ENCODE results near the gene ZNF37A.
"Not testable (repeated sequence)": the region's sequence is repeated elsewhere in the genome, so short reads cannot be mapped to it uniquely, and the experiment has no call there.

The ZNF37A gene

DNA sequence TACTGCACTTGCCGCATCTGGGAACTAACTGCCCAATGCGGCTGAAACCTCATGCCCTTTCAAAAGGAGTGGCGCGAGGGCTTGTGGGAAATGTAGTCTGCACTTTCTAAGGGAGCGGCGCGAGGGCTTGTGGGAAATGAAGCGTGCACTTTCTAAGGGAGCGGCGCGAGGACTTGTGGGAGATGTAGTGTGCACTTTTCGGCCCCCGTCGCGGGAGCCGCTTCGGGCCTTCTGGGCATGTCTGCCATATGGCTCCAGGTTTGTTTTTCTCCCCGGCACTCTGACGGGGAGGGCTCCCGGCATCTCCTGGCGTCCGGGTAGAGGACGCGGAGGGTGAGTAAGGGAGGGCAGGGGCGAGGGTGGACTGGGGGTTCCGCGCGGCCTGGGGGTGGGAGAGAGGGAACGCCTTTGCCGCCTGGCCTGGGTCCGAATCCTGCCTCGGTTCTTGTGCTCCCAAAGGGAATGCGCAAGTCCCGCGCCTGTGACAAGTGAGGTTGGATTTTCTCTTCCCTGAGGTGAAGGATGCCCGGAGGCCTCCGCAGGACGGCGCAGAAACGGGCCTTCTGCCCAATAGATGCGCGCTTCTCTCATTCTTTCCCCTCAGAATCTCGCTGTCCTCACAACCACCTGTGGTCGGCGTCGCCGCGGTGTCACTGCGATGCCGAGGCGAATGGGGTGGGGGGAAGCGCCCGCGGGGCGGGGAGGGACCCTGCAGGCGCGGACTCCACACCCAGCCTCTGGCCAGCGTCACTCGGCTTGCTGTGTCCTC is at the start of gene ZNF37A:
Gene ZNF37A (plus strand): TSS at position 180 of the 769 bp plus-strand sequence. CDS start 2,281 bp downstream, outside the sequence.
- DNase-seq: peak; percentile 85 to 99 (median 95)
- intact Hi-C loops (cut with DNase I): loop anchor here (2.0 to 5.0 kb wide), 2 partner anchors 118 to 237 kb away; partner anchors contain the start of genes ZNF248 and ZNF25

DNA sequence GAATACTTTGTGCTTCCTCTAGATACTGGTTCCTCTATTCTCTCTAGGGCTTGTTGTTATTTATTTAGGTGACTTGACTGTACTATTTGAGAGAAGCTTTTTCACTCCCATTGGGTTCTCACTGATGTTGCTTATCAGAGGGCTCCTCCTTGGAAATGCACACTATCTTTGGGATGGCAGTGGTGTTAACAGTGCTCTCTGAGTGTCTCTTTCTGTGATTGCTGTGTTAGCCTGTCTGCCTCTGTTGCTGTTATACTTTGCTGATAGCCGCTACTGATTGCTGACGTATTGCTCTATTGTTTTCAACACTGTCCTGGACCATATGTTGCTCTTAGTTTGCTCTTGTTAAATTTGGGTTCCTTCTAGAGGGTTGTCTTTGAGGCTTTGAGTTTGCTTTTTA is 49.0 kb upstream of the ZNF37A start:
- DNase-seq: no peak
- intact Hi-C loops (cut with DNase I): no loop called here

DNA sequence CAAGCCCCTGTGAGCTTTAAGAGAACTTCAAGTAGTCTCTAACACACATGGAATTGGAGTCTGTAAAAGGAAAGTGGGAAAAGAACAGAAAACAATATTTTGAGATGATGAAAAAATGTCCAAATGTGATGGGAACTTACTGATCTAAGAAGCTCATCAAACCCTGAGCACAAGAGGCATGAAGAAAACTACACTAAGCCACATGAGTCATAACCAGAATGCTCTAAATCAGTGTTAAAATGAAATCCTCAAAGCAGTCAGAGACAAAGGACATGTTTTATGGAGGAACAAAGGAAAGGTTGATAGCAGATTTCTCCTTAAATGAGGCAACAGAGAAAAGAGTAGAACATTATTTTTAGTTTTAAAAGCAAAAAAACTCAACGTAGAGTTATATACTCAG is 46.5 kb upstream of the ZNF37A start:
- DNase-seq: no peak
- intact Hi-C loops (cut with DNase I): no loop called here

DNA sequence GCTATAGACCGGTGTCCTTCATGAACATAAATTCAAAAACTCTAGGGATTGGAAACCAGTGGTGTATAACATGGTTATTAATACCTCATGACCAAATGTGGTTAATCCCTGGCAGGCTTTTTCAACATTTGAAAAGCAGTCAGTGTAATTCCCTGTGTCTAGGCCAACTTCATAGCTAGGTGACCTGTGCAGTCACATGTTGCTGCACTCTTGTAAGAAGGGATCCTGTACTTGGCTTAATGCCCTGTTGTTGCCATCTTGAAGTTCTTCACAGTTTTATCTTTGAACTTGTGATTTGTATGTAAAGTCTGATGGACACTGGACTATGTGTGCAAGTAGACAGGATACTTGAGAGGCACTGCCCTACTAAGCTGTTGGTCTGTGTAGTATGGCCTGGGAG is 43.9 kb upstream of the ZNF37A start:
- intact Hi-C loops (cut with DNase I): no loop called here
- DNase-seq: no peak

DNA sequence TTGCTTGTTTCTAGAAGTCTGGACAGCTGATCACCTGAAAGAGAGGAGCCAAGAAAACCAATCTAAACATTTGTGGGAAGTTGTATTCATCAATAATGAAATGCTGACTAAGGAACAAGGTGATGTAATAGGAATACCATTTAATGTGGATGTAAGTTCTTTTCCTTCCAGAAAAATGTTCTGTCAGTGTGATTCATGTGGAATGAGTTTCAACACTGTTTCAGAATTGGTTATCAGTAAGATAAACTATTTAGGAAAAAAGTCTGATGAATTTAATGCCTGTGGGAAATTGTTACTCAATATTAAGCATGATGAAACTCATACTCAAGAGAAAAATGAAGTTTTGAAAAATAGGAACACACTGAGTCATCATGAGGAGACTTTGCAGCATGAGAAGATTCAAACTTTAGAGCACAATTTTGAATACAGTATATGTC is 39.8 kb upstream of the ZNF37A start:
- intact Hi-C loops (cut with DNase I): no loop called here
- DNase-seq: no peak

DNA sequence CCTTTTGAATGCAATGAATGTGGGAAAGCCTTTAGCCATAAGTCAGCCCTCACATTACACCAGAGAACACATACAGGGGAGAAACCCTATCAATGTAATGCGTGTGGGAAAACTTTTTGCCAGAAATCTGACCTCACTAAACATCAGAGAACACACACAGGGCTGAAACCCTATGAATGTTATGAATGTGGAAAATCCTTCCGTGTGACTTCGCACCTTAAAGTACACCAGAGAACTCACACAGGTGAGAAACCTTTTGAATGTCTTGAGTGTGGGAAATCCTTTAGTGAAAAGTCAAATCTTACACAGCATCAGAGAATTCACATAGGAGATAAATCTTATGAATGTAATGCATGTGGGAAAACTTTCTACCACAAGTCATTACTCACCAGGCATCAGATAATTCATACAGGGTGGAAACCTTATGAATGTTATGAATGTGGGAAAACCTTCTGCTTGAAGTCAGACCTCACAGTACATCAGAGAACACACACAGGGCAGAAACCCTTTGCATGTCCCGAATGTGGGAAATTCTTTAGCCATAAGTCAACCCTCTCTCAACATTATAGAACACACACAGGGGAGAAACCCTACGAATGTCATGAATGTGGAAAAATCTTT is 38.8 kb upstream of the ZNF37A start:
- intact Hi-C loops (cut with DNase I); DNase-seq: not testable (repeated sequence)

DNA sequence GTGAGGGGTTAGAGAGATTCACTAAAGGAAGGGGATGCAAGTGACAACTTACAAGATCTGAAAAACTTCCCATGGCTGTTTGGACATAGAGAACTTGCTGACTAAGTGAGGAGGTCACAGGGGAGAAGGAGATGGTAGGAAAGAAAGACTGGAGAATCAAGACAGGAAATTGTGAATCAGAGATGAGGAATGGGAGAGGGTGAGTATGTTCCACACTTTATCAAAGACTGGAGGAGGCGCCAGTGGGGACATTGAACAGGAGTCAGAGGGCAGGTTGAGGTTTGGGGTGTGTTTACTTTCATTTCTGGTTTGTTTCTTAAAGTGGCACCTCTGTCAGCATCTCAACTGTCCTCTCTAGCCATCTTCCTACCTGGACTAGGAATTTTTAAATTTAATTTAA is 24.5 kb upstream of the ZNF37A start:
- intact Hi-C loops (cut with DNase I); DNase-seq: not testable (repeated sequence)

DNA sequence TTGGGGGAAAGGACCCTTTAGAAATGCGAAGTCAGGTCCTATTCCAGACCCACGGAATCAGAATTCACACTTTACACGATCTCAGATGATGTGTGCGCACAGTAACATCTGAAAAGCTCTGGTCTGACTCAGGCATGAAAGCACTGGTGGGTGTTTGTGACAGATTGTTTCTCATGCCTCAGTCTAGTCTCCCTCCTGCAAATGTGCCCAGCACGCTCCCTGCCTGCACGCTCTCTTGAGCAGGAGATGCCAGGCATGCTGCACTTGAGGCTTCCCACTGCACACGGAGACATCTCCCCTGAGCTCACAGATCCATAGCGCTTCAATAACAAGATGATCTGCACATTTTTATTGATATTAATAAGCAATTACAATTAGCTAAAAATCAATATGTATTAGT is 23.6 kb upstream of the ZNF37A start:
- peak in 39 of 42 donors; percentile 16 to 91 (median 59) for DNase-seq
- intact Hi-C loops (cut with DNase I): no loop called here

DNA sequence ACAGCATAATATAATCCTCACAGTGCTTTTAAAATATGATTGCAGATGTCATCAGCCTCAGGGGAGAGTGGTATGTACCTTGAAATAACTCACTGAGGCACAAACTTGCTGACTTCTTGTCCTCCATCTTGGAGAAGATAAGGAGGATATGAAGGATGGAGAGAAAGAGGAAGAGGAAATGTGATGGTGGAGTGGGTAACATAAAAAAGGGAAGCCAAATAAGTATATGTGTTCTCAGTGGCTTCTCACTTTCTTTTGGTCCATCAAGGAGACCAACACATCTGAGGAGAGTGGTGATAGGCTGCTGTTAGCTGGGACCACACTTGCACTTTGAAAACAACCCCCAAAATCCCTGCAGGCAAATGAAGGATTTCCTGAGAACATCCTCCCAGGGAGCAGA is 21.6 kb upstream of the ZNF37A start:
- no peak for DNase-seq
- intact Hi-C loops (cut with DNase I): no loop called here

DNA sequence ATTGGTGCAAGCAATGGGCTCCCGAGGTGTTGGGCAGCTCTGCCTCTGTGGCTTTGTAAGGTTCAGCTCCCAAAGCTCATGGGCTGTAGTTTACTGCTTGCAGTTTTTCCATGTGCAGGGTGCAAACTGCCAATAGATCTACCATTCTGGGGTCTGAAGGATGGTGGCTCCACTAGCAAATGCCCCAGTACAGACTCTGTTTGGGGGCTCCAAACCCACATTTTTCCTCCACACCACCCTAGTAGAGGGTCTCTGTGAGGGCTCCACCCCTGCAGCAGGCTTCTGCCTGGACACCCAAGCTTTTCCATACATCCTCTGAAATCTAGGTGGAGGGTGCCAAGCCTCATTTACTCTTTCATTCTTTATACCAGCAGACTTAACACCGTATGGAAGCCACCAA is 17.4 kb upstream of the ZNF37A start:
- intact Hi-C loops (cut with DNase I): no loop called here
- DNase-seq: no peak

DNA sequence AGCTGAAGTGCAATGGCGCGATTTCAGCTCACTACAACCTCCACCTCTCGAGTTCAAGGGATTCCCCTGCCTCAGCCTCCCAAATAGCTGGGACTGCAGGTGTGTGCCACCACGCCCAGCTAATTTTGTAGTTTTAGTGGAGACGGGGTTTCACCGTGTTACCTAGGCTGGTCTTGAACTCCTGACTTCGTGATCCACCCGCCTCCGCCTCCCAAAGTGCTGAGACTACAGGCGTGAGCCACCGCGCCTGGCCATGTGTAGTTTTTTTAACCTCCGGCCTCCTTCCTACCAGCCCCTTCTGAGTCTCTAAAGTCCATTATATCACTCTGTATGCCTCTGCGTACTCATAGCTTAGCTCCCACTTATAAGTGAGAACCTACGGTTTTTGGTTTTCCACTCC is 819 bp upstream of the ZNF37A start:
- intact Hi-C loops (cut with DNase I): loop anchor here (2.0 to 5.0 kb wide), 2 partner anchors 83 to 236 kb away; partner anchors contain the start of genes ZNF248 and ZNF33A
- not testable (repeated sequence) for DNase-seq

DNA sequence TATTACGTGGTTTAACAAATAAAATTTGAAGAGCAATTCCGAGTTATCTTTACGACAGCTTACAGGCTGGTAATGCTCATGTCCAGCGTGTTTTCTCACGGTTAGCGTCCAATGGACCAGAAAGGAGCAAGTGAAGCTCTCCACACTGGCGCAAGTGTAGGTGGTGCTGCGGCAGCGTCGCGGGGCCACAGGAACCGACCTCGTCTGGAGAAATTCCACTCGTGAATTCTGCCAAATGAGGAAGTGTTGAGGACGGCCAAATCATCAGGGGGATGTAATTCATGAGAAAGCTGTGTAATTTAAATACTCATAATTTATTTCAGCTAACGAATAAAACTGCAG is 350 bp upstream of the ZNF37A start:
- intact Hi-C loops (cut with DNase I): loop anchor here (2.0 to 5.0 kb wide), 3 partner anchors 83 to 236 kb away; partner anchors contain the start of genes ZNF248, ZNF25 and ZNF33A
- peak in 2 of 42 donors; percentile 10 to 21 for DNase-seq

DNA sequence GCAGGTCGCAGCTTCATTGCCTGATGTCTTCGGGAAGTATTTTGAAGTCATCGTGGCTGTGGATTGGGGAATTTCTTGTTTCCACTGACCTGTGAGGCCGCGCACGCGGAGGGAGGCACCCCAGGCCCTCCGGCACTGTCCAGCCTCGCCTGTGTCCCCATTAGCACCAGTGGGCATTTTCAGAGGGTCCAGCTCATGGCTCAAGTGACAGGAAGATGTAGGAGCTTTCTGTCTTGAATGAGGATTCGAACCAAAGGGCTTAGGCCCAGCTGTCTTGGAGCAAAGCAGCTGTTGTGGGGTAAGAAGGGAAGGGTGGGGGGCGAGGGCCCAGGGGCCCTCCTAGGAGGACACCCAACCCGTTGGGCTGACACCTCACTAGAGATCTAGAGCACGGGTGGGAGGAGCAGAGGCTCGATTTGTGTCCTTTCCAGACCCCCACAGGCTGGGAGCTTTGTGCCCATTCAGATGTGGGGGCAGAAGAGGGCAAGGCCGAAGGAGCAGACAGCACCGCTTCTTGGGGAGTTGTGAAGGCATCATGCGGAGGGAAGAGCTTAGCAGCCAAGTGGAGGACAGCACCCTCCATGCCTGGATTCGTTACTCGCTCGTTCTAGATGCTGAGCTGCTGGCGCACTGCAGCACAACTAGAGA is 914 bp downstream of the ZNF37A start:
- intact Hi-C loops (cut with DNase I): loop anchor here (2.0 to 5.0 kb wide), 2 partner anchors 118 to 238 kb away; partner anchors contain the start of genes ZNF248 and ZNF25
- DNase-seq: no peak

DNA sequence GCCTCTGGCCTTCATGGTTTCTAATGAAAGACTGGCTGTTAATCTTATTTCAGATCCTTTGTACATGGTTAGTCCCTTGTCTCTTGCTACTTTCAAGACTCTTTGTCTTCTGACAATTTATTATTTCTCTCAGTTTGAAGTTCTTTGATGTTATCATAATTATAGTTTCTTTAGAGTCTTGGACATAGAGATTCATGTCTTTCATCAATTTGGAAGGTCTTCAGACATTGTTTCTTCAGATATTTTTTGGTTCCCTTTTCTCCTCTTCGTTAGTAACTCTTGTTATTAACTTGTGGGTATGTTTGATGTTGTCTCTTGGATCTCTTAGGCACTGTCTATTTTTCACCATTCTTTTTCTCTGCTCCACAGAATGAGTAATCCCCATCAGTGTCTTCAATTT is 8.7 kb downstream of the ZNF37A start:
- intact Hi-C loops (cut with DNase I): no loop called here
- DNase-seq: no peak

DNA sequence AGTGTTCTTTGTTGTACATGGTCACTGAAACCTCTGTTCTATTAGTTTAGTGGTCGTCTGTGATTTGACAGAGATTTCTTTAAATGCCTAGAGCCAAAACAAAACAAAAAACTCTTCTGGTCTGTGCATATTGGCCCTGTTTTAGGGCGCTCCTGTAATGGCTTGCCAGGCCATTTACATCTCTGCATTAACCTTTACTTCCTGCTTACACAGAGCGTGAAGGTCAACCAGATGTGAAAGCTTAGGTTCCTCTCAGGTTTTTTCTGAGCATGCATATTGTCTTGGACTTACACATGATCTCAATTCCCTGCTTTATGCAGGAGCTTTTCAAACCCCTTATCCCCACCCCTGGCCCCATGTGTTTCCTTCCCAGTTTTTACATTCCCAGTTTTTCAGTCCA is 9.6 kb downstream of the ZNF37A start:
- DNase-seq: no peak
- intact Hi-C loops (cut with DNase I): no loop called here

DNA sequence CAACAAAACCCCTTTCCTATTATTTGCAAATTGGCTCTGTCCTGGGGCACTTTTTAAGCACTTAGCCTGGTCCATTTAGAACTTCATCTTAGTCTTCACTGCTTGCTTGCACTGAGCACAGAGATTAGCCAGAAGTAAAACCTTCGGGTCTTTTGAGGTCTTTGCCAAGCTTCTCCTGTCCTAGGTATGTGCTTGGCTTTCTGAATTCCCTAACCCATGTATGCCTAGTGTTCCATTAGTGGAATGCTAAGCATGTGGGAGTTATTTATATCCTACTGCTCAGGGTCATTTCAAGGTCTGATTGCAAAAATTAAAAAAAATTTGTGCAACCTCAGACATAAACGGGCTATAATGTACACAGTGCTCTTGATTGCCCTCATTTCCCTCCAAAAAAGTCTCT is 18.0 kb downstream of the ZNF37A start:
- DNase-seq: no peak
- intact Hi-C loops (cut with DNase I): no loop called here

DNA sequence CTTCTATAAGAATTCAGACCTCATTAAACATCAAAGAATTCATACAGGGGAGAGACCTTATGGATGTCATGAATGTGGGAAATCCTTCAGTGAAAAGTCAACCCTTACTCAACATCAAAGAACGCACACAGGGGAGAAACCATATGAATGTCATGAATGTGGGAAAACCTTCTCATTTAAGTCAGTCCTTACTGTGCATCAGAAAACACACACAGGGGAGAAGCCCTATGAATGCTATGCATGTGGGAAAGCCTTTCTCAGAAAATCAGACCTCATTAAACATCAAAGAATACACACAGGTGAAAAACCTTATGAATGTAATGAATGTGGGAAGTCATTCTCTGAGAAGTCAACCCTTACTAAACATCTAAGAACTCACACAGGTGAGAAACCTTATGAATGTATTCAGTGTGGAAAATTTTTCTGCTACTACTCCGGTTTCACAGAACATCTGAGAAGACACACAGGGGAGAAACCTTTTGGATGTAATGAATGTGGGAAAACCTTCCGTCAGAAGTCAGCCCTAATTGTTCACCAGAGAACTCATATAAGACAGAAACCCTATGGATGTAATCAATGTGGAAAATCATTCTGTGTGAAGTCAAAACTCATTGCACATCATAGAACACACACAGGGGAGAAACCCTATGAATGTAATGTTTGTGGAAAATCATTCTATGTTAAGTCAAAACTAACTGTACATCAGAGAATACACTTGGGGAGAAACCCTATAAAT is 24.1 kb downstream of the ZNF37A start:
- no peak for DNase-seq
- intact Hi-C loops (cut with DNase I): no loop called here

DNA sequence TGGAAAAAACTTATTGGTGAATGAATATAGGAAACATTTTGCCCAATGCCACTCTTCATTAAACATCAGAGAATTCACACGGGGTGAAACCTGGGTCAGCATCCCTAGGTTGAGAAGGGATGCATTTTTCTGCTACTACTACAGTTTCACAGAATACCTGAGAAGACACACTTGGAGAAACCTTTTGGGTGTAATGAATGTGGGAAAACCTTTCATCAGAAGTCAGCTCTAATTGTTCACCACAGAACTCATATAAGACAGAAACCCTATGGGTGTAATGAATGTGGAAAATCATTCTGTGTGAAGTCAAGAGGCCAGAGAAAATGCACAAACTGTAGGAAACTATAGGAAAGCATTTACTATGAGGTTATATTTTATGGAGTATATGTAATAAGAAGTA is 24.9 kb downstream of the ZNF37A start:
- no peak for DNase-seq
- intact Hi-C loops (cut with DNase I): no loop called here

DNA sequence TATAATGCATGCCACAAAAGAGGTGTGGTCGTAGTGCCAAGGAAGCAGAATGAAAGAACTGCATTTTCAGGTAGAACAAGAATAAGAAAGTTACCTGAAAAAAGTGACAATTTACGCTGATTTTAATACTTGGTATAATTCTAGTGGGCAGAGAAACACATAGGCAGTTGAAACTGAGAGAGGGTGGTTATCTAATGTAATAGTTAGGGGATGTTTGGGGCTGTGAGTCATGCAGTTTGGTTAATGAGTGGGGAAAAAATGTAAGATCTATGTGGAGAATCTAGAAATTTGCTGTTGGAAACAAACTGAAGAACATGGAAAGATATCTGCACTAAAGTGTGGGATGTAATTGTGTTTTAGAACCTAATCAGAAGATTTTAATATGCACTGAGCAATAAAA is 33.7 kb downstream of the ZNF37A start:
- no peak for DNase-seq
- intact Hi-C loops (cut with DNase I): no loop called here

Data from head of caudate nucleus (tissue), 42 donors.